Measurements from ENCODE around the gene NIPAL3. TPM values are rescaled to one million over a fixed set of nuclear protein-coding genes. Genes with fewer than 3 reads are reported as not detected.

The NIPAL3 gene
- total RNA-seq (2021), result 11.2 to 11.3 TPM (median 11.2 TPM) in 3 replicates
- percentile 59 among the genes with signal in this experiment for Bru-seq, nascent RNA
- long read RNA-seq, experiment 1, full-length matches to known transcripts, result 28 of 38 reads
- long read RNA-seq, experiment 1, partial matches to known transcripts, result 3 of 38 reads
- long read RNA-seq, experiment 1, other reads (novel, unspliced or antisense), result 7 of 38 reads
- long read RNA-seq, experiment 2, partial matches to known transcripts, result 3 of 12 reads
- long read RNA-seq, experiment 2, other reads (novel, unspliced or antisense), result 6 of 12 reads
- long read RNA-seq, experiment 3, transcript NIPAL3-202 (12 exons, 1,676 nt), result major isoform, 9 of 22 reads
- long read RNA-seq, experiment 3, partial matches to known transcripts, result 0 of 22 reads
- long read RNA-seq, experiment 3, other reads (novel, unspliced or antisense), result 8 of 22 reads

DNA sequence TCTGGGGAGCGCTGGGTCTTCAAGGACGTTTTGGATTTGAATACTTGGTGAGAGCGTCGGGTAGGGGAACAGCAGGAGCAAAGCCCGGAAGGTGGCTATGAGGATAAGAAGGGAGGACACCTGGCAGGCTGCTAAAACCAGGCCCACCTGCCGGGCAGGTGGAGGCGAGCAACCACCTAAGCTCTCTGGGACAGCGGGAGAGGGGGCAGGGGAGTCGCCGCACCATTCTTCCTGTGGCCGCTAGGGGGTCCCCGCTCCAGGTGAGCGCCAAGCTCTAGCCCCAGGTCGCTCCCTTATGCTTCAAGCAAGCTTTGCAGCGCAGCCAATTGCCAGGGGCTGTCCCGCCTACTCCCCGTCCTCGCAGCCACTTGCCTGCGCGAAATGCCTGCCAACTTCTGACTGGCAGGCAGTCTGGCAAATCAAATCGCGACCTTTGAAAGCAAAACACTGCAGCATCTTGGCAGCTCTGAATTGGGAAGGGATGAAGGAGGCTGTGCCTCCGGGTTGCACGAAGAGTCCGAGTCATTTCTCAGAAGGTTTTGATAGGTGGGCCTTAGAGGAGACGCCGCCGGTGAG lies at the start of gene NIPAL3:
NIPAL3 (plus strand) TSS at position 469 of the 576 bp plus-strand sequence. CDS start 3,746 bp downstream, outside the sequence.
- Mint-ChIP-seq H3K4me1 (peaks cover 36% of the 10 kb centered on the region), H3K27ac (peak within 1 kb of the TSS; percentile 89), H3K4me3 (peak within 1 kb of the TSS; percentile 93), H3K9me3 (peaks cover 3% of the 10 kb centered on the region; the same call in 1 of the 2 replicates), H3K27me3 (ENCODE audit: low read depth) (no peaks in the 10 kb centered on the region), H3K36me3 (peaks cover 6% of the 10 kb centered on the region; the same call in 1 of the 2 replicates)
- ATAC-seq, result peak; percentile 94
- DNase-seq (ENCODE audit: low spot score), result peak; percentile 99
- ChIA-PET POLR2A (interaction anchor here (0.5 to 1.1 kb wide), 4 partner anchors 41 to 265 kb away, joined by 3 to 4 read pairs (median 3); partner anchors contain the start of gene RCAN3), CTCF (interaction anchor here (0.6 to 5.1 kb wide), 67 partner anchors 10 to 344 kb away, joined by 3 to 44 read pairs (median 4); partner anchors contain the start of genes CLIC4, IFNLR1, NCMAP and RCAN3)
- TF ChIP-seq ZNF317 (CRISPR knock-in tag; IDR thresholded peaks at IDR 0.05; ENCODE audit: borderline replicate concordance, low read depth), result no peak
- TF ChIP-seq, protein P1, sequence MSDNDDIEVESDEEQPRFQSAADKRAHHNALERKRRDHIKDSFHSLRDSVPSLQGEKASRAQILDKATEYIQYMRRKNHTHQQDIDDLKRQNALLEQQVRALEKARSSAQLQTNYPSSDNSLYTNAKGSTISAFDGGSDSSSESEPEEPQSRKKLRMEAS (CRISPR knock-in tag; IDR thresholded peaks at IDR 0.05), result peak; percentile 64; the same call in 1 of the 2 replicates
- TF ChIP-seq, protein P2, sequence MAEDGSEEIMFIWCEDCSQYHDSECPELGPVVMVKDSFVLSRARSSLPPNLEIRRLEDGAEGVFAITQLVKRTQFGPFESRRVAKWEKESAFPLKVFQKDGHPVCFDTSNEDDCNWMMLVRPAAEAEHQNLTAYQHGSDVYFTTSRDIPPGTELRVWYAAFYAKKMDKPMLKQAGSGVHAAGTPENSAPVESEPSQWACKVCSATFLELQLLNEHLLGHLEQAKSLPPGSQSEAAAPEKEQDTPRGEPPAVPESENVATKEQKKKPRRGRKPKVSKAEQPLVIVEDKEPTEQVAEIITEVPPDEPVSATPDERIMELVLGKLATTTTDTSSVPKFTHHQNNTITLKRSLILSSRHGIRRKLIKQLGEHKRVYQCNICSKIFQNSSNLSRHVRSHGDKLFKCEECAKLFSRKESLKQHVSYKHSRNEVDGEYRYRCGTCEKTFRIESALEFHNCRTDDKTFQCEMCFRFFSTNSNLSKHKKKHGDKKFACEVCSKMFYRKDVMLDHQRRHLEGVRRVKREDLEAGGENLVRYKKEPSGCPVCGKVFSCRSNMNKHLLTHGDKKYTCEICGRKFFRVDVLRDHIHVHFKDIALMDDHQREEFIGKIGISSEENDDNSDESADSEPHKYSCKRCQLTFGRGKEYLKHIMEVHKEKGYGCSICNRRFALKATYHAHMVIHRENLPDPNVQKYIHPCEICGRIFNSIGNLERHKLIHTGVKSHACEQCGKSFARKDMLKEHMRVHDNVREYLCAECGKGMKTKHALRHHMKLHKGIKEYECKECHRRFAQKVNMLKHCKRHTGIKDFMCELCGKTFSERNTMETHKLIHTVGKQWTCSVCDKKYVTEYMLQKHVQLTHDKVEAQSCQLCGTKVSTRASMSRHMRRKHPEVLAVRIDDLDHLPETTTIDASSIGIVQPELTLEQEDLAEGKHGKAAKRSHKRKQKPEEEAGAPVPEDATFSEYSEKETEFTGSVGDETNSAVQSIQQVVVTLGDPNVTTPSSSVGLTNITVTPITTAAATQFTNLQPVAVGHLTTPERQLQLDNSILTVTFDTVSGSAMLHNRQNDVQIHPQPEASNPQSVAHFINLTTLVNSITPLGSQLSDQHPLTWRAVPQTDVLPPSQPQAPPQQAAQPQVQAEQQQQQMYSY (CRISPR knock-in tag; IDR thresholded peaks at IDR 0.05), result no peak
- TF ChIP-seq, protein P3, sequence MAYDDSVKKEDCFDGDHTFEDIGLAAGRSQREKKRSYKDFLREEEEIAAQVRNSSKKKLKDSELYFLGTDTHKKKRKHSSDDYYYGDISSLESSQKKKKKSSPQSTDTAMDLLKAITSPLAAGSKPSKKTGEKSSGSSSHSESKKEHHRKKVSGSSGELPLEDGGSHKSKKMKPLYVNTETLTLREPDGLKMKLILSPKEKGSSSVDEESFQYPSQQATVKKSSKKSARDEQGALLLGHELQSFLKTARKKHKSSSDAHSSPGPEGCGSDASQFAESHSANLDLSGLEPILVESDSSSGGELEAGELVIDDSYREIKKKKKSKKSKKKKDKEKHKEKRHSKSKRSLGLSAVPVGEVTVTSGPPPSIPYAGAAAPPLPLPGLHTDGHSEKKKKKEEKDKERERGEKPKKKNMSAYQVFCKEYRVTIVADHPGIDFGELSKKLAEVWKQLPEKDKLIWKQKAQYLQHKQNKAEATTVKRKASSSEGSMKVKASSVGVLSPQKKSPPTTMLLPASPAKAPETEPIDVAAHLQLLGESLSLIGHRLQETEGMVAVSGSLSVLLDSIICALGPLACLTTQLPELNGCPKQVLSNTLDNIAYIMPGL (CRISPR knock-in tag; IDR thresholded peaks at IDR 0.05), result 0 out of 2 replicates have a peak, but pooled peaks have one; percentile 43
- TF ChIP-seq, protein P4, sequence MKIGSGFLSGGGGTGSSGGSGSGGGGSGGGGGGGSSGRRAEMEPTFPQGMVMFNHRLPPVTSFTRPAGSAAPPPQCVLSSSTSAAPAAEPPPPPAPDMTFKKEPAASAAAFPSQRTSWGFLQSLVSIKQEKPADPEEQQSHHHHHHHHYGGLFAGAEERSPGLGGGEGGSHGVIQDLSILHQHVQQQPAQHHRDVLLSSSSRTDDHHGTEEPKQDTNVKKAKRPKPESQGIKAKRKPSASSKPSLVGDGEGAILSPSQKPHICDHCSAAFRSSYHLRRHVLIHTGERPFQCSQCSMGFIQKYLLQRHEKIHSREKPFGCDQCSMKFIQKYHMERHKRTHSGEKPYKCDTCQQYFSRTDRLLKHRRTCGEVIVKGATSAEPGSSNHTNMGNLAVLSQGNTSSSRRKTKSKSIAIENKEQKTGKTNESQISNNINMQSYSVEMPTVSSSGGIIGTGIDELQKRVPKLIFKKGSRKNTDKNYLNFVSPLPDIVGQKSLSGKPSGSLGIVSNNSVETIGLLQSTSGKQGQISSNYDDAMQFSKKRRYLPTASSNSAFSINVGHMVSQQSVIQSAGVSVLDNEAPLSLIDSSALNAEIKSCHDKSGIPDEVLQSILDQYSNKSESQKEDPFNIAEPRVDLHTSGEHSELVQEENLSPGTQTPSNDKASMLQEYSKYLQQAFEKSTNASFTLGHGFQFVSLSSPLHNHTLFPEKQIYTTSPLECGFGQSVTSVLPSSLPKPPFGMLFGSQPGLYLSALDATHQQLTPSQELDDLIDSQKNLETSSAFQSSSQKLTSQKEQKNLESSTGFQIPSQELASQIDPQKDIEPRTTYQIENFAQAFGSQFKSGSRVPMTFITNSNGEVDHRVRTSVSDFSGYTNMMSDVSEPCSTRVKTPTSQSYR (CRISPR knock-in tag; IDR thresholded peaks at IDR 0.05), result 0 out of 2 replicates have a peak, but pooled peaks have one; percentile 52
- no peak for TF ChIP-seq ATF1 (CRISPR knock-in tag; IDR thresholded peaks at IDR 0.05)
- TF ChIP-seq SMAD4 (CRISPR knock-in tag; IDR thresholded peaks at IDR 0.05), result no peak
- TF ChIP-seq MXD4 (CRISPR knock-in tag; IDR thresholded peaks at IDR 0.05; ENCODE audit: borderline replicate concordance), result no peak
- no peak for TF ChIP-seq RELA (CRISPR knock-in tag; IDR thresholded peaks at IDR 0.05; ENCODE audit: borderline replicate concordance)
- TF ChIP-seq, protein P5, sequence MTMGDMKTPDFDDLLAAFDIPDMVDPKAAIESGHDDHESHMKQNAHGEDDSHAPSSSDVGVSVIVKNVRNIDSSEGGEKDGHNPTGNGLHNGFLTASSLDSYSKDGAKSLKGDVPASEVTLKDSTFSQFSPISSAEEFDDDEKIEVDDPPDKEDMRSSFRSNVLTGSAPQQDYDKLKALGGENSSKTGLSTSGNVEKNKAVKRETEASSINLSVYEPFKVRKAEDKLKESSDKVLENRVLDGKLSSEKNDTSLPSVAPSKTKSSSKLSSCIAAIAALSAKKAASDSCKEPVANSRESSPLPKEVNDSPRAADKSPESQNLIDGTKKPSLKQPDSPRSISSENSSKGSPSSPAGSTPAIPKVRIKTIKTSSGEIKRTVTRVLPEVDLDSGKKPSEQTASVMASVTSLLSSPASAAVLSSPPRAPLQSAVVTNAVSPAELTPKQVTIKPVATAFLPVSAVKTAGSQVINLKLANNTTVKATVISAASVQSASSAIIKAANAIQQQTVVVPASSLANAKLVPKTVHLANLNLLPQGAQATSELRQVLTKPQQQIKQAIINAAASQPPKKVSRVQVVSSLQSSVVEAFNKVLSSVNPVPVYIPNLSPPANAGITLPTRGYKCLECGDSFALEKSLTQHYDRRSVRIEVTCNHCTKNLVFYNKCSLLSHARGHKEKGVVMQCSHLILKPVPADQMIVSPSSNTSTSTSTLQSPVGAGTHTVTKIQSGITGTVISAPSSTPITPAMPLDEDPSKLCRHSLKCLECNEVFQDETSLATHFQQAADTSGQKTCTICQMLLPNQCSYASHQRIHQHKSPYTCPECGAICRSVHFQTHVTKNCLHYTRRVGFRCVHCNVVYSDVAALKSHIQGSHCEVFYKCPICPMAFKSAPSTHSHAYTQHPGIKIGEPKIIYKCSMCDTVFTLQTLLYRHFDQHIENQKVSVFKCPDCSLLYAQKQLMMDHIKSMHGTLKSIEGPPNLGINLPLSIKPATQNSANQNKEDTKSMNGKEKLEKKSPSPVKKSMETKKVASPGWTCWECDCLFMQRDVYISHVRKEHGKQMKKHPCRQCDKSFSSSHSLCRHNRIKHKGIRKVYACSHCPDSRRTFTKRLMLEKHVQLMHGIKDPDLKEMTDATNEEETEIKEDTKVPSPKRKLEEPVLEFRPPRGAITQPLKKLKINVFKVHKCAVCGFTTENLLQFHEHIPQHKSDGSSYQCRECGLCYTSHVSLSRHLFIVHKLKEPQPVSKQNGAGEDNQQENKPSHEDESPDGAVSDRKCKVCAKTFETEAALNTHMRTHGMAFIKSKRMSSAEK (CRISPR knock-in tag; IDR thresholded peaks at IDR 0.05; ENCODE audit: borderline replicate concordance), result no peak
- TF ChIP-seq ZNF263 (CRISPR knock-in tag; IDR thresholded peaks at IDR 0.05; ENCODE audit: low read depth), result no peak
- TF ChIP-seq, protein P6, sequence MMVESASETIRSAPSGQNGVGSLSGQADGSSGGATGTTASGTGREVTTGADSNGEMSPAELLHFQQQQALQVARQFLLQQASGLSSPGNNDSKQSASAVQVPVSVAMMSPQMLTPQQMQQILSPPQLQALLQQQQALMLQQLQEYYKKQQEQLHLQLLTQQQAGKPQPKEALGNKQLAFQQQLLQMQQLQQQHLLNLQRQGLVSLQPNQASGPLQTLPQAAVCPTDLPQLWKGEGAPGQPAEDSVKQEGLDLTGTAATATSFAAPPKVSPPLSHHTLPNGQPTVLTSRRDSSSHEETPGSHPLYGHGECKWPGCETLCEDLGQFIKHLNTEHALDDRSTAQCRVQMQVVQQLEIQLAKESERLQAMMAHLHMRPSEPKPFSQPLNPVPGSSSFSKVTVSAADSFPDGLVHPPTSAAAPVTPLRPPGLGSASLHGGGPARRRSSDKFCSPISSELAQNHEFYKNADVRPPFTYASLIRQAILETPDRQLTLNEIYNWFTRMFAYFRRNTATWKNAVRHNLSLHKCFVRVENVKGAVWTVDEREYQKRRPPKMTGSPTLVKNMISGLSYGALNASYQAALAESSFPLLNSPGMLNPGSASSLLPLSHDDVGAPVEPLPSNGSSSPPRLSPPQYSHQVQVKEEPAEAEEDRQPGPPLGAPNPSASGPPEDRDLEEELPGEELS (CRISPR knock-in tag; IDR thresholded peaks at IDR 0.05), result no peak
- peak; percentile 92 for TF ChIP-seq NFYB (CRISPR knock-in tag; conservative IDR thresholded peaks at IDR 0.05; ENCODE audit: low read depth)
- no peak for TF ChIP-seq SMAD3 (CRISPR knock-in tag; IDR thresholded peaks at IDR 0.05; ENCODE audit: borderline replicate concordance)
- TF ChIP-seq ETV6 (CRISPR knock-in tag; IDR thresholded peaks at IDR 0.05), result no peak
- 0 out of 2 replicates have a peak, but pooled peaks have one; percentile 62 for TF ChIP-seq GABPB1 (CRISPR knock-in tag; IDR thresholded peaks at IDR 0.05)
- TF ChIP-seq CREB1 (CRISPR knock-in tag; IDR thresholded peaks at IDR 0.05), result no peak; the same call in 1 of the 2 replicates
- TF ChIP-seq, protein P7, sequence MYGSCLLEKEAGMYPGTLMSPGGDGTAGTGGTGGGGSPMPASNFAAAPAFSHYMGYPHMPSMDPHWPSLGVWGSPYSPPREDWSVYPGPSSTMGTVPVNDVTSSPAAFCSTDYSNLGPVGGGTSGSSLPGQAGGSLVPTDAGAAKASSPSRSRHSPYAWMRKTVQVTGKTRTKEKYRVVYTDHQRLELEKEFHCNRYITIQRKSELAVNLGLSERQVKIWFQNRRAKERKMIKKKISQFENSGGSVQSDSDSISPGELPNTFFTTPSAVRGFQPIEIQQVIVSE (CRISPR knock-in tag; IDR thresholded peaks at IDR 0.05; ENCODE audit: borderline replicate concordance), result no peak
- TF ChIP-seq TEAD4 (CRISPR knock-in tag; IDR thresholded peaks at IDR 0.05), result no peak
